PFSK-1 (cell line): ENCODE results near the gene C10orf67.

Source experiments
- FOXP2 ChIP-seq: optimal IDR thresholded peaks from 2 replicates; pipeline ENCODE3; 2011; ENCODE audit warnings: borderline replicate concordance, control low read depth, inconsistent platforms; ENCODE audit not compliant: insufficient read depth; ENCODE audit errors: extremely low read length, extremely low read depth
- POLR2AphosphoS5 ChIP-seq: IDR thresholded peaks from 2 replicates; pipeline ENCODE4 v1.6.1; 2012; ENCODE audit warnings: low read depth, mild to moderate bottlenecking, control low read depth, low read length, moderate library complexity
- SIN3A ChIP-seq: IDR thresholded peaks from 2 replicates; pipeline ENCODE4 v1.6.1; 2012; ENCODE audit warnings: mild to moderate bottlenecking, low read length, moderate library complexity, borderline replicate concordance; ENCODE audit not compliant: insufficient read depth
- TAF1 ChIP-seq: IDR thresholded peaks from 2 replicates; pipeline ENCODE4 v1.6.1; 2012; ENCODE audit warnings: low read length, control low read depth, borderline replicate concordance; ENCODE audit not compliant: insufficient read depth
- TF ChIP-seq, protein P1 (sequence below), 2 experiments: IDR thresholded peaks; 2 replicates each; pipeline versions ENCODE4 v1.6.1 to v1.8.0; 2011 to 2012; ENCODE audit warnings: low read depth in 2 of 2, low read length in 2 of 2, control low read depth in 1 of 2, inconsistent platforms in 1 of 2, mild to moderate bottlenecking in 1 of 2, moderate library complexity in 1 of 2; ENCODE audit not compliant: insufficient read depth in 1 of 2

The C10orf67 gene

DNA sequence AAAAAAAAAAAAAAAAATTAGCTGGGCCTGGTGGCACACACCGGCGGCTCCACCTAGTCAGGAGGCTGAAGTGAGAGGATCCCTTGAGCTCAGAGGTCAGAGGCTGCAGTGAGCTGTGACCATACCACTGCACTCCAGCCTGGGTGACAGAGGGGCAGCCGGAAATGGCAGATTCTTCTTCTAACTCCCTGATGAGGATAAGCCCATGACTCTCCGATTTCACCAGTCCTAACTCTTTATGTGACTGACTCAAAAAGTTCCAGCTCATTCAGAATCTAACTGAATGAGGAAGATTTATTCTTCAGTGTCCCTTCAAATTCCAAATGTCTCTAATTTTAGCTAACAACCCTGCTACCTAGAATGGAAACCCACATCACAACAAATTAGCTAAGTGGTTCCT, 4.2 kb downstream of the C10orf67 start:
- TF ChIP-seq SIN3A (no peak), POLR2AphosphoS5 (no peak), FOXP2 (no peak), TAF1 (no peak)
- TF ChIP-seq, protein P1, sequence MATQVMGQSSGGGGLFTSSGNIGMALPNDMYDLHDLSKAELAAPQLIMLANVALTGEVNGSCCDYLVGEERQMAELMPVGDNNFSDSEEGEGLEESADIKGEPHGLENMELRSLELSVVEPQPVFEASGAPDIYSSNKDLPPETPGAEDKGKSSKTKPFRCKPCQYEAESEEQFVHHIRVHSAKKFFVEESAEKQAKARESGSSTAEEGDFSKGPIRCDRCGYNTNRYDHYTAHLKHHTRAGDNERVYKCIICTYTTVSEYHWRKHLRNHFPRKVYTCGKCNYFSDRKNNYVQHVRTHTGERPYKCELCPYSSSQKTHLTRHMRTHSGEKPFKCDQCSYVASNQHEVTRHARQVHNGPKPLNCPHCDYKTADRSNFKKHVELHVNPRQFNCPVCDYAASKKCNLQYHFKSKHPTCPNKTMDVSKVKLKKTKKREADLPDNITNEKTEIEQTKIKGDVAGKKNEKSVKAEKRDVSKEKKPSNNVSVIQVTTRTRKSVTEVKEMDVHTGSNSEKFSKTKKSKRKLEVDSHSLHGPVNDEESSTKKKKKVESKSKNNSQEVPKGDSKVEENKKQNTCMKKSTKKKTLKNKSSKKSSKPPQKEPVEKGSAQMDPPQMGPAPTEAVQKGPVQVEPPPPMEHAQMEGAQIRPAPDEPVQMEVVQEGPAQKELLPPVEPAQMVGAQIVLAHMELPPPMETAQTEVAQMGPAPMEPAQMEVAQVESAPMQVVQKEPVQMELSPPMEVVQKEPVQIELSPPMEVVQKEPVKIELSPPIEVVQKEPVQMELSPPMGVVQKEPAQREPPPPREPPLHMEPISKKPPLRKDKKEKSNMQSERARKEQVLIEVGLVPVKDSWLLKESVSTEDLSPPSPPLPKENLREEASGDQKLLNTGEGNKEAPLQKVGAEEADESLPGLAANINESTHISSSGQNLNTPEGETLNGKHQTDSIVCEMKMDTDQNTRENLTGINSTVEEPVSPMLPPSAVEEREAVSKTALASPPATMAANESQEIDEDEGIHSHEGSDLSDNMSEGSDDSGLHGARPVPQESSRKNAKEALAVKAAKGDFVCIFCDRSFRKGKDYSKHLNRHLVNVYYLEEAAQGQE (IDR thresholded peaks at IDR 0.05; ENCODE audit: insufficient read depth in 1 of 2, low read depth in 2 of 2, low read length in 2 of 2), result no peak

DNA sequence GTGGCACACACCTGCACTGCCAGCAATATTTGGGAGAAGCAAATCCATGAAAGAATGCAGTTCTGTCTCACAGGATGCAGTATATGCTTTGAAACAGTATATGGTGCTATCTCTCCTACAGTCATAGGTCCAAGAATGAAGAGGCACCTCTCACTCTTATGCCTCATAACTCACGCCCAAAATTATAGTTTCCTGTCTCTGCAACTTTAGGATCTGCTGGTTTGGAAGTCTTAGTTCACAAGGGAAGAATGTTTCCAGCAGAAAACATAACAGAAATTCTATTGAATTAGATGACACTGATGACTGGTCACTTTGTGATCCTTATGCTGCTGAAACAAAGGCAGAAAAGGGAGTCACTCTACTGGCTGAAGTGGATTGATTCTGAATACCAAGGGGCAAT, 5.7 kb downstream of the C10orf67 start:
- TF ChIP-seq FOXP2 (no peak), SIN3A (no peak), POLR2AphosphoS5 (no peak), TAF1 (no peak)
- TF ChIP-seq, protein P1 (IDR thresholded peaks at IDR 0.05; ENCODE audit: insufficient read depth in 1 of 2, low read depth in 2 of 2, low read length in 2 of 2), result no peak

DNA sequence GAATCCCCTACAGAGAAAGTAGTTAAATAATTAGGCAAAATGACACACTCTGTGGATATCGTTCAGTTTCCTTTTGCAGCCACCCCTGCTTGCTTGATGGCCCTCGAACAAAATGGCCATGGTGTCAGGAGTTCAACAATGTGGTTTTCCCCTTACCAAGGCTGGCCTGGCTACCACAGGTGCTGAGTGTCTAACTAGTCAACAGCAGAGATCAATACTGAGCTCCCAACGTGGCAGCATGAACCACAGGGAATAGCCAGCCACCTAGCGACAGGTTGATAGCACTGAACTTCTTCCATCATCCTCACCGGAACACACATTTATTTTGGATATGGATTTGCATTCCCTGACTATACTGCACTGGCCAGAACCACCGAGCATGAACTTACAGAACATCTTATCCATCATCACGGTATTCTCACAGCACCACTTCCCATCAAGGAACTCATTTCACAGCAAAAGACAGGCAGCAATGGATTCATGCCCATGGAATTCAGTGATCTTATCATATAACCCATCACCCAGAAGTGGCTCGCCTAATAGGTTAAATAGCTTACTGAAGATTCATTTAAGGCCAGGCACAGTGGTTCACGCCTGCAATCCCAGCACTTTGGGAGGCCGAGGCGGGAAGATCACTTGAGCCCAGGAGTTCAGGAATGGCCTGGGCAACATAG, 6.3 kb downstream of the C10orf67 start:
- TF ChIP-seq, protein P1 (IDR thresholded peaks at IDR 0.05; ENCODE audit: insufficient read depth in 1 of 2, low read depth in 2 of 2, low read length in 2 of 2), result no peak
- TF ChIP-seq SIN3A, result no peak
- no peak for TF ChIP-seq FOXP2

DNA sequence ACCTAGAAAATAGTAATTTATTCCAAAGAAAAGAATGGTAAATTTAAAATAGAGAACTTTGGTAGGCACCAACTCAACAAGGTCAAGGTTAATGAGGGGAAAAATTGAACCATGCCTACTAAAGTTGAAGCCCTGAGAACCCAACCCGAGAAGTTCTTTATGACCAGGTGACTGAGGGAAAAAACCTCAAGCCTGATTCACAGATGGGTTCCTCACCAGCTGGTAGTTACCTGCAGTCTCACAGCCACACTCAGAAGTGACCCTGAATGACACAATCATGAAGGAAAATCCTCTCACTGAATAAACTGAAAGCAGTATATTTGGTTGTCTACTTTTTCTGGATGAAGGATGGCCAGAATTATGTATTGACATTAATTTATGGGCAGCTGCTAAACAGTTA, 7.0 kb downstream of the C10orf67 start:
- no peak for TF ChIP-seq POLR2AphosphoS5
- TF ChIP-seq FOXP2, result no peak
- TF ChIP-seq TAF1, result no peak
- no peak for TF ChIP-seq SIN3A
- TF ChIP-seq, protein P1 (IDR thresholded peaks at IDR 0.05; ENCODE audit: insufficient read depth in 1 of 2, low read depth in 2 of 2, low read length in 2 of 2), result no peak

DNA sequence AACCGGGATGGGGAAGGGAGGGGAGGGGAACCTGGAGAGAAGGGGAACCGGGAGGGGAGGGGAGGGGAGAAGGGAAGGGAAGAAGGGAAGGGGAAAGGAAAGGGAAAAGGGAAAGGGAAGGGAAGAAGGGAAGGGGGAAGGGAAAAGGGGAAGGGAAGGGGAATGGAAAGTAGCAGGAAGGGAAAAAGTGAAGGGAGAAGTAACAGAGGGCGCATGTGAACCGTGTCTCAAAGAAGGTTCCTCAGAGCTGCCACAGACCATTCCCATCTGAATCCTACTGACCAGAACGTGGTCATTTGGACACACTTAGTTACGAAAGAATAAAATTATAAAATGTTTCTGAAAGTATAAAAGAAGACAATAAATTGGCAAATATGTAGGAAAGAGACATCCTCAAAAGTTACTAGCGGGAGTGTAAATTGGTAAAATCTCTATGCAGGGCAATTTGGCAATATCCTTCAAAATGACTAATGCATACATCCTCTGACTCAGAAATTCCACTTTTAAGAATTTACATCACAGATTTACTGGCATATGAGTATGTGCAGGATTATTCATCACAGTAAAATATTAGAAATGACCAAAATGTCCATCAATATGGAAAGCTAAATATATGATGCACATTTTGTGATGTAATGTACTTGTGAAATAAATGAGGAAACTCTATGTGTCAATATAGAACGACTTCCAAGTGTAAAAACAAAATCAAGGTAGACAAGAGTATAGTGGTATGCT, 12.9 kb downstream of the C10orf67 start:
- TF ChIP-seq FOXP2, result no peak
- TF ChIP-seq, protein P1 (IDR thresholded peaks at IDR 0.05; ENCODE audit: insufficient read depth in 1 of 2, low read depth in 2 of 2, low read length in 2 of 2), result no peak
- TF ChIP-seq TAF1, result no peak
- TF ChIP-seq POLR2AphosphoS5, result no peak
- no peak for TF ChIP-seq SIN3A
